Astrocyte of the cerebellum (primary cell): ENCODE data around the gene CPED1.

Experiments used
- DNase-seq: peaks from one replicate; pipeline ENCODE4 v3.0.0-alpha.2; 2011; ENCODE audit warnings: low read depth
- H3K4me3 ChIP-seq: 2 replicates; pipeline ENCODE4 v1.5.1; 2011; ENCODE audit warnings: mild to moderate bottlenecking, low read depth, low read length, moderate library complexity
- in situ Hi-C: cut with HindIII; loops from 2 replicates; pipeline ENCODE4 v1.10.0; 2017; ENCODE audit warnings: low sequenced_read_pairs
- TF ChIP-seq, protein P1 (sequence below): IDR thresholded peaks from 2 replicates; pipeline ENCODE4 v1.5.1; 2012; ENCODE audit warnings: low read length, low read depth, moderate library complexity, mild to moderate bottlenecking; ENCODE audit errors: missing control alignments

Gene CPED1

DNA sequence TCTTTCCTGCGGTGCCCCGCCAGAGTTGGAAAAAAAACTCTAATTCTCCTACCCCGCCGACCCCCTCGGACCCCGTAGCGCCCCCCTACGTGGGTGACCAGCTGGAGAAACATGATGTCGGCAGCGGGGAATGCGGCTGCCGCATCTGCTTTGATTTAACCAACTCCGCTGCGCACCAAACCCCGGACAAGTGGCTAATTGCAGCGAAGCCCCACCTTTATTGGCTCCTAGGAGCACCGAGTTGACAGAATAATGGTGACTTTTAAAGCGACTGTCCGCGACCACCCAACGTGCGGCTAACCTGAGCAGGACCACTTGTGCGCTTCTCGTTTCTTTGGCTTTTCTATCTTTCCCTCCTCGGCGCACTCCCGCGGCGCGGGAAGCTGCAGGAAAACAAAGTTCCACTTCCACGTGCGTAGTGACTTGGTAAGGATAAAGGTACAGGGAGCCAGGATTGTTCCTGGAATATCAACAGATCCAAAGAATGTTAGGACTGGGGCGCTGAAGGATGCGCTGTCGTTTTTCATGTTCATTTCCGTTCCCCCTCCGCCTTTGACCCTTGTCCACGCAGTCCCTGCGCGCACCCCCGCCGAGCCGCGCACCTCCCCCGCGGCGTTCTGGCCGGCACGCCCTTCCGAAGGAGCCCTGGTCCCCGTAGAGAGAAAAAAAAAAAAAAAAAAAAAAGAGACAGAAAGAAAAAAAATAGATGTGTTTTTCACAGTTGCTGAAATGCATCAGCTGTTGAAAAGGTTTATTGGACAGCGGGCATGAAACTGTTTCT lies 341.7 kb downstream of the CPED1 start:
- peak overlapping the region; percentile 53 for H3K4me3 ChIP-seq
- no peak for DNase-seq
- TF ChIP-seq, protein P1, sequence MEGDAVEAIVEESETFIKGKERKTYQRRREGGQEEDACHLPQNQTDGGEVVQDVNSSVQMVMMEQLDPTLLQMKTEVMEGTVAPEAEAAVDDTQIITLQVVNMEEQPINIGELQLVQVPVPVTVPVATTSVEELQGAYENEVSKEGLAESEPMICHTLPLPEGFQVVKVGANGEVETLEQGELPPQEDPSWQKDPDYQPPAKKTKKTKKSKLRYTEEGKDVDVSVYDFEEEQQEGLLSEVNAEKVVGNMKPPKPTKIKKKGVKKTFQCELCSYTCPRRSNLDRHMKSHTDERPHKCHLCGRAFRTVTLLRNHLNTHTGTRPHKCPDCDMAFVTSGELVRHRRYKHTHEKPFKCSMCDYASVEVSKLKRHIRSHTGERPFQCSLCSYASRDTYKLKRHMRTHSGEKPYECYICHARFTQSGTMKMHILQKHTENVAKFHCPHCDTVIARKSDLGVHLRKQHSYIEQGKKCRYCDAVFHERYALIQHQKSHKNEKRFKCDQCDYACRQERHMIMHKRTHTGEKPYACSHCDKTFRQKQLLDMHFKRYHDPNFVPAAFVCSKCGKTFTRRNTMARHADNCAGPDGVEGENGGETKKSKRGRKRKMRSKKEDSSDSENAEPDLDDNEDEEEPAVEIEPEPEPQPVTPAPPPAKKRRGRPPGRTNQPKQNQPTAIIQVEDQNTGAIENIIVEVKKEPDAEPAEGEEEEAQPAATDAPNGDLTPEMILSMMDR = no peak
- in situ Hi-C loops = loop anchor here (10.0 kb wide), 2 partner anchors 135 to 335 kb away; no protein-coding TSS in a partner anchor

DNA sequence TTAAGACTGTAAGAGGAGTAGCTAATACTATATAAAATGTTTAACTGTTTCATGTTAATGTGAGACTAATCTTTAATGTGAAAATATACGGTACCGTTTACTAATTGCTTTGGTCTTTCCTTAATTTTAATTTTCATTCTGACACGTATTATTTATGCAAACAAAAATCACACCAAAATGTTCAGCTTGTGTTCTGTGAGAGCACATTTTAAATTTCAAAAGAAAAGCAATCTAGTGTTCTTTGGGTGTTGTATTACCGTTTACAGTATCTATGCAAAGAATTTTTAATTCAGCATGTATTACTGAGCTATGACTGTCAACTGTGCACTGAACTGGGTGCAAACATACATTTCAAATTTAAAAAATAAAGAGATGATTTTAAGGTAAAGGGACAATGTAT lies 342.5 kb downstream of the CPED1 start:
- TF ChIP-seq, protein P1 = no peak
- in situ Hi-C loops = loop anchor here (10.0 kb wide), 2 partner anchors 136 to 336 kb away; no protein-coding TSS in a partner anchor
- no peak overlapping the region for H3K4me3 ChIP-seq
- no peak for DNase-seq

DNA sequence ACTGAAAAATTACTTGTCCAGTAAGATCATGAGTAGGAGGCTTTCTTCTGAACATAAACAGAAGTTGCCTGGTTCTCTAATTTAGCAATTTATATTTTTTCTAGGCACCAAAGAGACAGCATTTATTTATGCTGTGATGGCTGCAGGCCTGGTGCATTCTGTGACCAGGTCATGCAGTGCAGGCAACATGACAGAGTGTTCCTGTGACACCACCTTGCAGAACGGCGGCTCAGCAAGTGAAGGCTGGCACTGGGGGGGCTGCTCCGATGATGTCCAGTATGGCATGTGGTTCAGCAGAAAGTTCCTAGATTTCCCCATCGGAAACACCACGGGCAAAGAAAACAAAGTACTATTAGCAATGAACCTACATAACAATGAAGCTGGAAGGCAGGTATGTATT lies 343.1 kb downstream of the CPED1 start:
- in situ Hi-C loops = loop anchor here (10.0 kb wide), 2 partner anchors 137 to 337 kb away; no protein-coding TSS in a partner anchor
- TF ChIP-seq, protein P1 = no peak
- H3K4me3 ChIP-seq = no peak overlapping the region
- DNase-seq = no peak

DNA sequence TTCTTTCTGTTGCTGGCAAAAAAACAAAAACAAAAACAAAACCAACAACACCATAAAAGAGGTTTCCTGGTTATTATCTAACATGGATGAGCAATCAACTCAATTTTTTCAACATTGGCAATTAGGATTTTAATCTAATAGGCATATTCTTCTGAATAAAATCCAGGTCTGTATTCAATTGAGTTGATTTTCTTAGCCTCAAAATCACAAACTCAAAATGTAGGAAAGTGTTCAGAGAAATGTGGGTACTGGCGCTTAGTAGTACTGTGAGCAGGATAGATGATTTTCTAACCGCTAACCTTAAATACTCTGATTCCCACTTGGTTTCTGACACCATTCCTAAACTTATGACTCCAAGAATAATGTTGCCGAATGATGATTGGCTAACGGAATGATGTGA lies 345.9 kb downstream of the CPED1 start:
- no peak for DNase-seq
- TF ChIP-seq, protein P1 = no peak
- in situ Hi-C loops = loop anchor here (10.0 kb wide), 2 partner anchors 140 to 340 kb away; no protein-coding TSS in a partner anchor
- H3K4me3 ChIP-seq = no peak overlapping the region

DNA sequence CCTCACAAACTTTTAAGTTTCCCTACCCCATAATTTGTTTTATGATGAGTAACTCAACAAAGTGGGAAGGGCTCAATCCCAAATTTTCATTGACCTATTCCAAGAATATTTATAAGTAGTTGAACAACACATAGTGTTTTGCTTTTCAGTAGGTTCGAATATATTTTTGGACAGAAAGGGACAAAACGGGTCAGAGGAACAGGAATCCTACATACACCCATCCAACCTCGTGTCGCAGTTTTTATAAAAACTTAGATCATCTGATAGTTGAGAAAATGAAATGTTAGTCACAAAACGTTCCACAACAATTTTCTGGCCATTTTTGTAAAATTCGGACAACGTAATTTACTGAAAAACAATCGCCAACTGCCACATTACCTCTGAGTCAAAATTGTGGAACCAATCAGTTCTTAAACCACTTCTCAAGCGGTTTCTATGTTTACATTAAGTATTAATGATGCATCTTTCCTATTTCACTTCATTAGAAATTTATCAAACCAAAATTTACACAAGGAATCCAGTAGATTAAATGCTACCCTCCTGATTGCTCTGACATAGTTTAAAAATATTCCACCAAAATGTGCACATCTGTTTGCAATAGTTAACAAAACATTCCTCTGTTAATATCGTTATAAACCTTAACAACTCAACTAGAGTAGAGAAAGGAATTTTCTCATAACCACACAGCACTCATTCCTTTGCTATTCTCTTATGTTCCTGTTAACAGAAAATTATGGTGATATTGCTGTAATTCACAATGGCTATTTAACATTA lies 346.6 kb downstream of the CPED1 start:
- no peak overlapping the region for H3K4me3 ChIP-seq
- DNase-seq = no peak
- TF ChIP-seq, protein P1 = no peak
- in situ Hi-C loops = loop anchor here (10.0 kb wide), 2 partner anchors 140 to 340 kb away; no protein-coding TSS in a partner anchor

DNA sequence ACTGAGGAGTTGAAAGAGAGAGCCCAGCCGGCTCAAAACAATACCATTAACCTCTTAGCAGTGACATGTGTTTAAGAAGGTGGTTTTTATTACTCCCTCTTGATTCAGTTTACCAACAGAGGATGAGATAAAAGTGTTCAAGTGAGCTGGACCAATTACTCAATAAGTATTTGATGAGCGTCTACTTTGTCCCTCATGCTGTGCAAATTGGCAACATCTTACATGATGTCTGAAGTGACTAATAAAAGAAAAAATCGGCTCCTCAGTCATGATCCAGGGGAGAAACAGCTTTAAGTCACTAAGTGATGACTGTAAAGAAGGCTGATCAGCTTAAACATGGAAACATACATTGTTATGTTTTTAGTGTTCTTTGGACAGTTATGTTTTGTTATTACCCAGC lies 348.1 kb downstream of the CPED1 start:
- in situ Hi-C loops = loop anchor here (10.0 kb wide), 2 partner anchors 142 to 342 kb away; no protein-coding TSS in a partner anchor
- no peak for DNase-seq
- TF ChIP-seq, protein P1 = no peak
- no peak overlapping the region for H3K4me3 ChIP-seq
